ENCODE data around the gene METTL25B. TPM values are rescaled to one million over a fixed set of nuclear protein-coding genes. Genes with fewer than 3 reads are reported as not detected.
"Not testable (repeated sequence)": the region's sequence is repeated elsewhere in the genome, so short reads cannot be mapped to it uniquely, and the experiment has no call there.

METTL25B gene
- total and polyA plus RNA-seq, 2 experiments from 2014 or later, result 19.5 to 25.4 TPM

DNA sequence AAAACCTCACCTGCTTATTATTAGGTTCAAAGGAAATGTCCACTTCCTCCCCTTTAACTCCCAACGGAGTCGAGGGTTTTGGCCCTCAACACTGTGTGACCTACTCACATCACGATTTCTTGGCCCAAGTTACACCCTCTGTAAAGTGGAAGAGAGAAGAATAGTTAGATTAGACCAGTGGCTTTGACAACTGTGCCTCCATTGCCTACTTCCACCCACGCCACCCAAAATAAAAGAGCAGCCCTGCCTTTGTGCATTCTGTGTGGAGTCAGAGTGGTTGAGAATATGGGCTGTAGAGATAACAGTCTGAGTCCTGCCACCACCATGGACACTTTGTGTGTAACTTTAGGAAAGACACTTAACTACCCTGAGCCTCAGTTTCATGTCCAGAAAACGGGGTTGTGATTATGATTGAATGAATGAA is 27.3 kb downstream of the METTL25B start:
- H3K9me3 ChIP-seq (ENCODE audit: low read depth), result no peaks in the 10 kb centered on the region
- H3K4me1 ChIP-seq (ENCODE audit: low read depth), result peaks cover 6% of the 10 kb centered on the region
- H3K27me3 ChIP-seq, result no peaks in the 10 kb centered on the region
- H3K4me3 ChIP-seq, result no peak overlapping the region
- DNase-seq (ENCODE audit: low read depth in 1 of 2, low spot score in 1 of 2), result no peak
- TF ChIP-seq, protein P1, sequence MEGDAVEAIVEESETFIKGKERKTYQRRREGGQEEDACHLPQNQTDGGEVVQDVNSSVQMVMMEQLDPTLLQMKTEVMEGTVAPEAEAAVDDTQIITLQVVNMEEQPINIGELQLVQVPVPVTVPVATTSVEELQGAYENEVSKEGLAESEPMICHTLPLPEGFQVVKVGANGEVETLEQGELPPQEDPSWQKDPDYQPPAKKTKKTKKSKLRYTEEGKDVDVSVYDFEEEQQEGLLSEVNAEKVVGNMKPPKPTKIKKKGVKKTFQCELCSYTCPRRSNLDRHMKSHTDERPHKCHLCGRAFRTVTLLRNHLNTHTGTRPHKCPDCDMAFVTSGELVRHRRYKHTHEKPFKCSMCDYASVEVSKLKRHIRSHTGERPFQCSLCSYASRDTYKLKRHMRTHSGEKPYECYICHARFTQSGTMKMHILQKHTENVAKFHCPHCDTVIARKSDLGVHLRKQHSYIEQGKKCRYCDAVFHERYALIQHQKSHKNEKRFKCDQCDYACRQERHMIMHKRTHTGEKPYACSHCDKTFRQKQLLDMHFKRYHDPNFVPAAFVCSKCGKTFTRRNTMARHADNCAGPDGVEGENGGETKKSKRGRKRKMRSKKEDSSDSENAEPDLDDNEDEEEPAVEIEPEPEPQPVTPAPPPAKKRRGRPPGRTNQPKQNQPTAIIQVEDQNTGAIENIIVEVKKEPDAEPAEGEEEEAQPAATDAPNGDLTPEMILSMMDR (IDR thresholded peaks at IDR 0.05; ENCODE audit: low read depth, low read length), result no peak
- H3K36me3 ChIP-seq, result no peaks in the 10 kb centered on the region
- peak overlapping the region; percentile 48 for H3K27ac ChIP-seq

DNA sequence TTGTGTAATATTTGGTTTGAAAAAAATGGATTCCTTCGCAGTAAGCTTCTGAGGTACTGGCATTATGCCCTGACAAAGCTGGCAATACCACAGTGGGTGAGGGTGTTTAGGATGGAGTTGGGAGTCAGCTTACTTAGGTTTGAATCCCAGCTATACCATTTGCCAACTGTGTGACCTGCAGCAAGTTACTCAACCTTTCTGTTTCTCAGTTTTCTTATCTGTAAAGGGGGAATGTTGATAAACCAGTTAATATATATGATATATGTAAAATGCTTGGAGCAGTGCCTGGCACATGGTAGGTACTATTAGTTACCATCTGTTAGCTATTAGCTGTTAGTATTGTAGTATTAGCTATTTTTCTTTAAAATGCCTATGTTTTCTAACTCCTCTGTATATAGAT is 28.1 kb downstream of the METTL25B start:
- H3K9me3 ChIP-seq (ENCODE audit: low read depth), result no peaks in the 10 kb centered on the region
- H3K27me3 ChIP-seq, result no peaks in the 10 kb centered on the region
- DNase-seq (ENCODE audit: low read depth in 1 of 2, low spot score in 1 of 2), result no peak
- no peaks in the 10 kb centered on the region for H3K36me3 ChIP-seq
- H3K27ac ChIP-seq, result no peak overlapping the region
- H3K4me1 ChIP-seq (ENCODE audit: low read depth), result peaks cover 6% of the 10 kb centered on the region
- TF ChIP-seq, protein P1 (IDR thresholded peaks at IDR 0.05; ENCODE audit: low read depth, low read length), result no peak
- H3K4me3 ChIP-seq, result no peak overlapping the region

DNA sequence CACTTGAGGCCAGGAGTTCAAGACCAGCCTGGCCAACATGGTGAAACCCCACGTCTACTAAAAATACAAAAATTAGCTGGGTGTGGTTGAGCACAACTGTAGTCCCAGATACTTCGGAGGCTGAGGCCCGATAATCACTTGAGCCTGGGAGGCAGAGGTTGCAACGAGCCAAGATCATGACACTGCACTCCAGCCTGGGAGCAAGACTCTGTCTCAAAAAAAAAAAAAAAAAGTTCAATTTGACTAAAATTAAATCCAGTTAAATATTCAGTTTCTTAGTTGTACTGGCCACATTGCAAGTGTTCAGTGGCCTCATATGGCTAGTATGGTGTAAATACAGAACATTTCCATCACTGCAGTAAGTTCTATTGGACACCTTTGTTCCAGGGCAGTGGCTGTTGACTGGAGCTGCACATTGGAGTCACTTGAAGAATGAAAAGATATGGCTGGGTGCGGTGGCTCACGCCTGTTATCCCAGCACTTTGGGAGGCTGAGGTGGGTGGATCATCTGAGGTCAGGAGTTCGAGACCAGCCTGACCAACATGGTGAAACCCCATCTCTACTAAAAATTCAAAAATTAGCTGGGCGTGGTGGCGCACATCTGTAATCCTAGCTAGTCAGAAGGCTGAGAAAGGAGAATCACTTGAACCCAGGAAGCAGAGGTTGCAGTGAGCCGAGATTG is 29.4 kb downstream of the METTL25B start:
- H3K9me3 ChIP-seq (ENCODE audit: low read depth); H3K4me3 ChIP-seq; H3K27ac ChIP-seq; DNase-seq (ENCODE audit: low read depth in 1 of 2, low spot score in 1 of 2); H3K36me3 ChIP-seq; H3K27me3 ChIP-seq; H3K4me1 ChIP-seq (ENCODE audit: low read depth): not testable (repeated sequence)

DNA sequence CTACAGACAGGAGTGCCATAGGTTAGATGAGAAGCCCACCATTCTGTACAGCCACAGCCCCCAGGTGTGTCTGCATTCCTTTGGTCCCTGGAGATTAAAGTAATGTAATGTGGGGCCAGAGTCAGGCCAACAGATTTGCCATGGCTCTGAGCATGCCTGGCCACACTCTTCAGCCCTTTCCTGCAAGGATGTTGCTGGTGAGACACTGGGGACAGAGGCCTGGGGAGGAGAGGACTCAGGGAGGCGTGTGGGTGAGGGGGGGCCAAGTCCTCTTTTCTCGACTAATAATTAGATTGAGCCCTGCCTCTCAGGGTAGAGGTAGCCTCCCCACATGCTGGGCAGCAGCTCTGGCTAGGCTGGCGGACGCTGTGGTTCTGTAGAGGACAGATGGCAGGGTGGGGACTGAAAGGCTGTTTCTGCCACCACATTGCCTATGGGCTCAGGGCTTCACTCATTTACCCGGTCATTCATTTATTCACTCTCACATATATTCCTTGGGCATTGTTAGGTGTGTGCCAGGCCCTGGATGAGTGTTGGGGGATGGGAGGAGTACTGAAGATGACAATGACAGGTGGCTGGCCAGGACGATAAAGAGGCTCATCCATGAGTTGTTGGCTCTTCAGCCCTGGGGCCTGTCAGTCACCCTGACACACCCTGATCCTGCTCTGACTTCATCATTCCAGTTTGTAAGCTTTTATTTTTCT is 32.0 kb downstream of the METTL25B start:
- H3K27me3 ChIP-seq, result no peaks in the 10 kb centered on the region
- H3K9me3 ChIP-seq (ENCODE audit: low read depth), result no peaks in the 10 kb centered on the region
- no peak overlapping the region for H3K4me3 ChIP-seq
- DNase-seq (ENCODE audit: low read depth in 1 of 2, low spot score in 1 of 2), result no peak
- no peaks in the 10 kb centered on the region for H3K4me1 ChIP-seq (ENCODE audit: low read depth)
- peak overlapping the region; percentile 45 for H3K27ac ChIP-seq
- no peaks in the 10 kb centered on the region for H3K36me3 ChIP-seq
- TF ChIP-seq, protein P1 (IDR thresholded peaks at IDR 0.05; ENCODE audit: low read depth, low read length), result no peak

DNA sequence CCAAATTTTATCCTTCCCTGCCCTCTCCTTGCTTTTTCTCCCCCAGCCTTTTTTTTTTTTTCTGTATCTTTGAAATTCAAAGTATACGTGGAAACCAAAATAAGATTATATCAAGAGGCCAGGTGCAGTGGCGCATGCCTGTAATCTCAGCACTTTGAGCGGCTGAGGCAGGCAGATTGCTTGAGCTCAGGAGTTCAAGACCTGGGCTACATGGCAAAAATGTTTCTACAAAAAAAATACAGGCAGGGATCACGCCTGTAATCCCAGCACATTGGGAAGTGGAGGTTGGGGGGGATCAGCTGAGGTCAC is 32.5 kb downstream of the METTL25B start:
- DNase-seq (ENCODE audit: low read depth in 1 of 2, low spot score in 1 of 2), result no peak
- H3K27ac ChIP-seq, result no peak overlapping the region
- no peaks in the 10 kb centered on the region for H3K27me3 ChIP-seq
- TF ChIP-seq, protein P1 (IDR thresholded peaks at IDR 0.05; ENCODE audit: low read depth, low read length), result no peak
- no peak overlapping the region for H3K4me3 ChIP-seq
- H3K36me3 ChIP-seq, result no peaks in the 10 kb centered on the region
- no peaks in the 10 kb centered on the region for H3K4me1 ChIP-seq (ENCODE audit: low read depth)
- no peaks in the 10 kb centered on the region for H3K9me3 ChIP-seq (ENCODE audit: low read depth)

DNA sequence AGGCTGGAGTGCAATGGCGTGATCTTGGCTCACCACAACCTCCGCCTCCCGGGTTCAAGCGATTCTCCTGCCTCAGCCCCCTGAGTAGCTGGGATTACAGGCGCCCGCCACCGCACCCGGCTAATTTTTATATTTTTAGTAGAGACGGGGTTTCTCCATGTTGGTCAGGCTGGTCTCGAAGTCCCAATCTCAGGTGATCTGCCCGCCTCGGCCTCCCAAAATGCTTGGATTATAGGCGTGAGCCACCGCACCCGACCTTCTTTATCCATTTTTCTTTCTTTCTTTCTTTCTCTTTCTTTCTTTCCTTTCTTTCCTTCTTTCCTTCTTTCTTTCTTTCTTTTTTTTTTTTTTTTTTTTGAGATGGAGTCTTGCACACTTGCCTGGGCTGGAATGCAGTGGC is 36.9 kb downstream of the METTL25B start:
- H3K36me3 ChIP-seq; H3K4me3 ChIP-seq; H3K27me3 ChIP-seq; H3K27ac ChIP-seq; DNase-seq (ENCODE audit: low read depth in 1 of 2, low spot score in 1 of 2); H3K9me3 ChIP-seq (ENCODE audit: low read depth): not testable (repeated sequence)
- peaks cover 11% of the 10 kb centered on the region for H3K4me1 ChIP-seq (ENCODE audit: low read depth)

Measured in cardiac muscle cell (in vitro differentiated cells and primary cell).